ENCODE results near the gene VWC2. TPM values are rescaled to one million over a fixed set of nuclear protein-coding genes. Genes with fewer than 3 reads are reported as not detected.

Gene VWC2
- total RNA-seq, 2 donors from 2014 or later: not detected

- Histone ChIP-seq H3K36me3 (replicated peaks in 1 of 2; ENCODE audit: insufficient read depth in 1 of 2, low read depth in 2 of 2) (no peaks in the 10 kb centered on the region), H3K9me3 (peaks cover 0 to 5% (median 0%) of the 10 kb centered on the region in 3 donors), H3K4me1 (no peaks in the 10 kb centered on the region), H3K4me3 (no peak overlapping the region), H3K27me3 (no peaks in the 10 kb centered on the region), H3K27ac (no peak overlapping the region)
- DNase-seq (no peak), ATAC-seq (no peak)
- WGBS, 2 donors: 87 to 91% methylated on average over 2 of the region's 2 CpGs
- TF ChIP-seq CTCF (IDR thresholded peaks at IDR 0.05): no peak
- no peak for TF ChIP-seq POLR2A (IDR thresholded peaks at IDR 0.05)
- intact Hi-C loops (cut with DNase I): no loop called here
Measured at GRCh38 chr7:49928787-49929186, 155.3 kb downstream of the VWC2 start.

- no peak for TF ChIP-seq CTCF (IDR thresholded peaks at IDR 0.05)
Measured at GRCh38 chr7:49931627-49932026, 158.2 kb downstream of the VWC2 start.

GRCh38 chr7:49937608-49938007, 164.2 kb downstream of the VWC2 start:
- Histone ChIP-seq H3K4me1 (no peaks in the 10 kb centered on the region), H3K27me3 (no peaks in the 10 kb centered on the region), H3K27ac (no peak overlapping the region), H3K9me3 (peaks cover 0 to 2% (median 0%) of the 10 kb centered on the region in 3 donors), H3K4me3 (no peak overlapping the region), H3K36me3 (replicated peaks in 1 of 2; ENCODE audit: insufficient read depth in 1 of 2, low read depth in 2 of 2) (no peaks in the 10 kb centered on the region)
- TF ChIP-seq CTCF (IDR thresholded peaks at IDR 0.05) (no peak), POLR2A (IDR thresholded peaks at IDR 0.05) (no peak)
- 67 to 83% methylated on average over 2 of the region's 2 CpGs for WGBS, 2 donors
- intact Hi-C loops (cut with DNase I): no loop called here
- ATAC-seq (no peak), DNase-seq (no peak)

More at GRCh38 chr7:49931627-49932026, 158.2 kb downstream of the VWC2 start:
- no peaks in the 10 kb centered on the region for H3K36me3 ChIP-seq (replicated peaks in 1 of 2; ENCODE audit: insufficient read depth in 1 of 2, low read depth in 2 of 2)
- H3K27ac ChIP-seq: no peak overlapping the region
- intact Hi-C loops (cut with DNase I): no loop called here
- DNase-seq (no peak), ATAC-seq (no peak)
- WGBS, 2 donors: 78% methylated on average over 2 of the region's 2 CpGs
- no peaks in the 10 kb centered on the region for H3K4me1 ChIP-seq
- H3K27me3 ChIP-seq: no peaks in the 10 kb centered on the region
- no peak overlapping the region for H3K4me3 ChIP-seq
- H3K9me3 ChIP-seq: peaks cover 0 to 5% (median 0%) of the 10 kb centered on the region in 3 donors

Data from body of pancreas (tissue), 4 donors.